ENCODE measurements around the gene TRPM3.

DNA sequence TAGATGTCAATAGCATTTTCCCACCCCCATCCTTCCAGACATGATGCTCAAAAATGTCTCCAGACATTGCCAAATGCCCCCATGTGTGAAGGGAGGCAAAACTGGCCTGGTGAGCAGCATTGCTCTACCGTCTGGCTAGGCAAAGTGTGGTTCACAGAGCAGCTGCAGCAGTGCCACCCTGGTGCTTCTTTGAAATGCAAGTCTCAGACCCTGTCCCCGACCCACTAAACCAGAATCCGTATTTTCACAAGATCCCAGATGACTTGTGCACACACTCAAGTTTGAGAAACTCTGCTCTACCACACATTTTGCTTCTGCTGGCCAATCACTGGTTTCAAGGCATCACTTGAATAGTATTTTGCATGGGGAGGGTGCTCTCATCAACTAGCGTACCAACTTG lies 480.4 kb downstream of the TRPM3 start:
- TF ChIP-seq, protein P1, sequence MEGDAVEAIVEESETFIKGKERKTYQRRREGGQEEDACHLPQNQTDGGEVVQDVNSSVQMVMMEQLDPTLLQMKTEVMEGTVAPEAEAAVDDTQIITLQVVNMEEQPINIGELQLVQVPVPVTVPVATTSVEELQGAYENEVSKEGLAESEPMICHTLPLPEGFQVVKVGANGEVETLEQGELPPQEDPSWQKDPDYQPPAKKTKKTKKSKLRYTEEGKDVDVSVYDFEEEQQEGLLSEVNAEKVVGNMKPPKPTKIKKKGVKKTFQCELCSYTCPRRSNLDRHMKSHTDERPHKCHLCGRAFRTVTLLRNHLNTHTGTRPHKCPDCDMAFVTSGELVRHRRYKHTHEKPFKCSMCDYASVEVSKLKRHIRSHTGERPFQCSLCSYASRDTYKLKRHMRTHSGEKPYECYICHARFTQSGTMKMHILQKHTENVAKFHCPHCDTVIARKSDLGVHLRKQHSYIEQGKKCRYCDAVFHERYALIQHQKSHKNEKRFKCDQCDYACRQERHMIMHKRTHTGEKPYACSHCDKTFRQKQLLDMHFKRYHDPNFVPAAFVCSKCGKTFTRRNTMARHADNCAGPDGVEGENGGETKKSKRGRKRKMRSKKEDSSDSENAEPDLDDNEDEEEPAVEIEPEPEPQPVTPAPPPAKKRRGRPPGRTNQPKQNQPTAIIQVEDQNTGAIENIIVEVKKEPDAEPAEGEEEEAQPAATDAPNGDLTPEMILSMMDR (IDR thresholded peaks at IDR 0.05): no peak
- TF ChIP-seq POLR2A (IDR thresholded peaks at IDR 0.05) (no peak), POLR2AphosphoS5 (IDR thresholded peaks at IDR 0.05) (no peak), EP300 (IDR thresholded peaks at IDR 0.05) (no peak)
